ENCODE results near the gene DIP2B.
A peak's percentile ranks its signal among the peaks of the same experiment; 100 is the strongest.

The DIP2B gene

GRCh38 chr12:50614167-50614759 is 109.5 kb downstream of the DIP2B start:
- DNase-seq, result no peak

GRCh38 chr12:50615145-50615906 is 110.5 kb downstream of the DIP2B start:
- DNase-seq, result no peak

DNA sequence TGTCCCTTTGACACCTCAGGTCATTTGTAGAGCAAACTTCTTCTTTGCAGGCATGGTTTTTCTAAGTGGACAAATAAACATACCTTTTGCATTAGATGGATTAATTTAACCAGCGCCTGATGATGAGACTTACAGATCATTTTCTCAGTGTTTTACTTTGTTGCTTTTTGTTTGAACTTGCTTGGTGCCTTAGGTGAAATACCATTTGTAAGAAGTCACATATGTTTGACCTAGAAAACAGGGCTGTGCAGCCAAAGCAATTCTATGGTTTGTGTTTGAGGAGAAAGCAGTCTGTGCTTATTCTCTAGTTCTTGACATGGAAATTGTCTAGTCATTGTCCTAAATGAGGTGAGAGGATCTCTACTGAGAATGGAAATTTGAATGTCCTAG is 111.1 kb downstream of the DIP2B start:
- DNase-seq, result no peak

DNA sequence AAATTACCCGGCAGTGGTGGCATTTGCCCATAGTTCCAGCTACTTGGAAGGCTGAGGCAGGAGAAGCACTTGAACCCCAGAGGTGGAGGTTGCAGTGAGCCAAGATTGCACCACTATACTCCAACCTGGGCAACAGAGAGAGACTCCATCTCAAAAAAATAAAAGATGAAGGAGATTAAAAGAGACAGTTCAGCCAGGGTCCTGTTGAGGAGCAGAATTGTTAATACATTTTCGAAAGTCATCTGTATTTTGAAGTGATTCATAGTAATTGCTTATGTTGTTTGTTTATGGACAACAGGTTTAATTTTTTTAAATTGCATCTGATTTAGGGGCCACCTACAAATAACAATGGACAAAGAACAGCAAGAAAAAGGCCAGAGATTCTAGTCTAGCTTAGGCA is 112.9 kb downstream of the DIP2B start:
- no peak for DNase-seq

DNA sequence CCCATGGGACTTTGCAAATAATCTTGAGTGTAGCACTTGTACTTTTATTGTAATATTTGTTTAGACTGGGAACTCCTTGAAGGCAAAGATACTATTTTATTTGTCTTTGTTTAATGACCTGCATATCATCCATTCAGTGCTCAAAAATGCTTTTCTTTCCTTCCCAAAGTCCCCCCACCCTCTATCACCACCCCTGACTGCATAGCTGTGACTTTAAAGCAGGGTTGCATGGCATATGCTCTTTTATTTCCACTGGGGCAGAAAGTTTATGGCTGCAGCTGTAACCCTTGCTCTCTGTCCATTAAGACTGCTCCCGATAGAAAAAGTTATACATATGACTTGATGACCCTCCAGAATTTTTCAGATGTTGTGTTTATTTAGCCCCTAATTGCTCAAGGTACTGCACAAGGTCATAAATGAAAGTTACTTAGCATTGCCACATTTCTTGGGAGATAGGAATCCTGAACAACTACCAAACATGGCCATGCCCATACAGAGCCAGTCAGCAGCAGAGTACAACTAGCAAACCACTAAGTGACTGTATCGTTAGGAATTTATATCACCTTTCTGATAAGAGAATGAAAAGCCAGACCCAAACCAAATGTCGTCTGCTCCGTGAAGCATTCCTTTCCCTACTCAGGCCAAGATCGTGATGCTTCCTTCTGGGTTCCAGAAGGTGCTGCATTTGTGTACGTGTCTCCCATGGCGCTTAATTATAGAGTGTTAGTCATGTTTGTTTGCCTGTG is 114.3 kb downstream of the DIP2B start:
- no peak for DNase-seq

GRCh38 chr12:50619610-50619958 is 114.8 kb downstream of the DIP2B start:
- no peak for DNase-seq

DNA sequence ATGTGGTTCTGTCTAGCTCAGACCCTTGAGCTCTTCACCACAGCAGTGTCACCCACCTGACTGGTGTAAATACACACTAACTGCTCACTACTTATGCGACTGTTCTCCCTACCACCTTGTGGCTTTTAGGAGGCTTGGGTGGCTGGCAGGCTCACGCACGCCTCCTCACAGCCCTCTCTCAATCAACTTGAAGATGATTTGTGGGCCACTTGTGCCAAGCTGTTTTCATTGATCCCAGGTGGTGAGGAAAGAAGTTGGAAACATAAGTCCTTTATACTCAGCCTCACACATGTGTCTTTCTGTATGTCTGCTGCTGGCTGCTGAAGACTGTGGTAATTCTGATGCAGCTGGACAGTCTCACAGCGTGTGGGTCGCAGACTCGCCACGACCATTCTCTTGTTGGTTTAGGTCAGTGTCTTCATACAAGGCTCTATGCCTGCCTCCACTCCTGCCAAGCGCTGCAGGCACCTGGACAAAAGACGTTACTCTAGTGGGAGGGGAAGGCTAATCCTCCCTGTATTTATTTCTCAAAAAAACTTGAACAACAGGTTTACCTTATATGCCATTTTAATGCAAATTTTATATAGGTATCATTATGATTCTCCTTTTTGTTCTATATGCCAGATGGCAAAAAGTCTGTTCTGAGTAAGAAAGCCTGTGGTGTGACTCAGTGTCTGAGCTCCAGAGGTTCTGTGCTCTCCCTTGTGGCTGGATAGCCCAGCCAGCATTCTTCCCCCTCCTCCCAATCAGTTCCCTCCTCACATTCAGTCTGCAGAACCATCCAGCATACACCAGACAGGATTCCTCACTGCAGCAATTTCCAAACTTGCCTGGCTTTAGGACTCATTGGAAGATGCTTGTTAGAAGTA is 115.6 kb downstream of the DIP2B start:
- peak; percentile 39 for DNase-seq

DNA sequence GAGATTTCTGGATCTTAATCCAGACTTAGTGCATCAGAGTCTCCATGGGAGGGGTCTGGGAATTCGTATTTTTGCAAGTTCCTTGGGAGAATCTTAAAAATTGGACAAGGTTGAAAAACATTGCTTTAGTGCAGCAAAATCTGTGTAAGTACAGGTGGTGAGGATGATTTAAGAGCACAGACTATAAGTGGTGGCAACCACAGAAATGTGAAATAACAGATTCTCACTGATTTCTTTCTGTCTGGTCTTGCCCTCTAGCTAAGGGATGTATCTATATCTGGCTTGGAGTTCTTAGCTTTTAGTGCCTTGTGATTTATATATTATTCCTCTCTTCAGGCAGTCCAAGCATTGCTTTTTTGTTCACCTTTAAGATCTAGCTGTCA is 116.2 kb downstream of the DIP2B start:
- DNase-seq, result no peak

DNA sequence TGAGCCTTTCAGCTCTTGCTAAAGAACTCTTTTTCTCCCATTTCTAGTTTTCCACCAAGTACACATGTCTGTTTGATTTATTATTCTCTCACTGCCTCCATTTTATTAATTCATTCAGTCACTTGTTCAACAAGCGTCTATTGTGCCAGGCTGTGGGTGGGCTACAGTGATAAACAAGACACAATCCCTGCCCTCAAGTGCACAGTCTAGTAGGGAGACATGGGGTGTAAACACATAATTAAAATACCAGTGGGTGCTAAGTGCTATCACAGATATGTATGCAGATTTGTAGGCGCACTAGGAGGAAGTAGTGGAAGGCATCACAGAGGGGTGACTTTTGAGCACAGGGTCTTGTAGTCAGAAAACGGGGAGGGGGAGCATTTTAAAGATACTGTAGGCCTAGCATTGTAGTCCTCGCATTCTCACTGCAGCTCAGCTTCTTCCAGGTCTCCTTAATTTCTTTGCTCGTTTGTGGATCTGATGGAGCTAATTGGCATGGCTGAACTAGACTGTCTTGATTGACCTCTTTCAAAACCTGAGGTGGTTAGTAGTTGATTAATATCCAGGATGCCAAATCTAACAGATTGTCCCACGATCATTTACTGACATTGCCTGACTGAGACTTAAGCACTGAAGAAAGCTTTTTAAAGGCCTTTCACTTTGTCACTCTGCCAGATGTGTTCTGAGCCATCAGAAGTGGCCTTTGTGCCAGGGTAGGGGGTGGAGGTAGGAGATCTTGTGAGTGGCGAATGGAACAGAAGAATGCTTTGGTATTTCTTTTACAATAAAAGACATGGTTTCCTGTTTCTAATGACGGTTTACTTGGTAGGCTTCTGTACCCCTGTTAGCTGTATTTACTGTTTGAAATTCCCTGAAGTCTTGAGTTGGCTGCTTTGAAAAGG is 116.9 kb downstream of the DIP2B start:
- no peak for DNase-seq

GRCh38 chr12:50625029-50625925 is 120.5 kb downstream of the DIP2B start:
- no peak for DNase-seq

- no peak for DNase-seq
These were observed 121.2 kb downstream of the DIP2B start for GRCh38 chr12:50626026-50626425.

DNA sequence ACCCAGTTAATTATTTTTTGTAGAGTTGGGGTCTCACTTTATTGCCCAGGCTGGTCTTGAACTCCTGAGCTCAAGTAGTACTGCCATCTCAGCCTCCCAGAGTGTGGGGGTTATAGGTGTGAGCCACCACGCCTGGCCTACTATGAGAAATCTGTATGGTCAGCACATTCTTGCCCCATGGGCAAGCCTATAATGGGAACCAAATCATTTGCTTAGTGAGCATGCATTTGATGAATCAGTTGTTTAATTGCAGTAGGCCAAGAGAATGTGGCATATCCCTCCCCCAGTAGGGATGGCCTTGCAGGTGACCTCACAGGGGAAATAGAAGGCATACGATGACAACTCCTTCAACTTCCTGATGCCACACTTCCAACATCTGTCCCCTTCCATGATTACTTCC is 122.7 kb downstream of the DIP2B start:
- DNase-seq, result no peak

GRCh38 chr12:50628394-50628793 is 123.6 kb downstream of the DIP2B start:
- DNase-seq, result no peak

GRCh38 chr12:50633955-50634354 is 129.2 kb downstream of the DIP2B start:
- DNase-seq, result no peak

GRCh38 chr12:50634379-50634778 is 129.6 kb downstream of the DIP2B start:
- no peak for DNase-seq

- DNase-seq, result no peak
These were observed 130.6 kb downstream of the DIP2B start for GRCh38 chr12:50635364-50635763.

DNA sequence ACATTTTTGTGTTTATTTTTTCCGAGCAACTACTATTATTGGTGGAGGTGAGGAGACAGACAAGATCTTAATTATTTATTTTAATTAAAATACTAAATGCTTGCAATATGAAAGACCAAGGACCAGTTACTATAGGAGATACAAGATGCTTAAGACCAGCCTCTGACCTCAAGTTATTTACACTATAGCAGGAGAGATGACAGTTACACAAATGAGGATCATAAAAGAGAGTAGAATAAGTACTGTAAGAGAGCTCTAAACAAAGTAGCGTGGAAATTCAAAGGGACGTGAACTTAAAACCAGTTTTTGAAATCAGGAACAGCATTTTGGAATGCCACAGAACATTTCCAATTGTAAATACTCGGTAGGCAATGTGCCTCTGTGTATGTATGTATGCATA is 131.1 kb downstream of the DIP2B start:
- DNase-seq, result no peak

GRCh38 chr12:50636505-50636904 is 131.7 kb downstream of the DIP2B start:
- no peak for DNase-seq

DNA sequence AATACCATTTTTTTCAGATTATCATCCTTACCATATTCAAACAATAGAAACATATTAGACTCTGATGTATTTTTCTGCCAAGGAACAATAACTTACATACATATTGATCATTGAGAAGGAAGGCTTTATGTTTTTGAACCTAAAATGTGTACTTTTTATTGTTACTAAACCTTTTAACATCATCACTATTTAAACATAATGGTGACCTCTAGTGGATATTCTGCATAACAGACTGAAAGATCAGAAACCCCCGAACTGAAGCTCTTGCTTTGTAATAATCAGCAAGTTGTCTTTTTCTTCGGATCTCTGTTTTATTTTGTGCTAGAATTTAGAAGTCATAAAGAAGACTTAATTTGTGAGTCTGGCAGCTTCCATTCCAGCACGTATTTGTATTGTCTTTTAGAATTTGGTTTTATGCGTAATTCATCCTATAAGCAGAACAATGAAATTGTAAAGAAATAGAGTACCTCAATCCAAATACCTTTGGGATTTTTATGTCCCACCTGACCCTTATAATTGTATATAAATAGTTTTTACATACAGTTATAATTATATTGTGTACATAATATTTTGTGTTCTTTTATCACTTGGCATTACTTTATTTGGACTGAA is 133.2 kb downstream of the DIP2B start:
- DNase-seq, result no peak

DNA sequence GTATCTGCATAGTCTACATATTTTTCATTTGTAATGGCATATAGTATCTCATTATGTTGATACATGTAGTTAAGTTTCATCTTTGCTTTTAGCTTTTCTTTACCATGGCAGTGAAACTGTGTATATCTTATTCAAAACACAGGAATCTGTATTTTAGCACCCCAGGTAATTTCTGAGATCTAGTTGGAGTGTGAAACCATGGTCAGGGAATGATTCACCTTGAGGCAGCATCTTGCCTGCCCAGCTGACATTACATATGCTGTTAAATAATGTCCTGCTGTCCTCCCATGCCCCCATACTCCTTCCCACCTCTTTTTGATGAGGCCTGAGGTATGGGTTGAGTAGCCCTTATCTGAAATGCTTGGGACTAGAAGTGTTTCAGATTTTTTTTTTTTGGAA is 133.7 kb downstream of the DIP2B start:
- DNase-seq, result no peak

DNA sequence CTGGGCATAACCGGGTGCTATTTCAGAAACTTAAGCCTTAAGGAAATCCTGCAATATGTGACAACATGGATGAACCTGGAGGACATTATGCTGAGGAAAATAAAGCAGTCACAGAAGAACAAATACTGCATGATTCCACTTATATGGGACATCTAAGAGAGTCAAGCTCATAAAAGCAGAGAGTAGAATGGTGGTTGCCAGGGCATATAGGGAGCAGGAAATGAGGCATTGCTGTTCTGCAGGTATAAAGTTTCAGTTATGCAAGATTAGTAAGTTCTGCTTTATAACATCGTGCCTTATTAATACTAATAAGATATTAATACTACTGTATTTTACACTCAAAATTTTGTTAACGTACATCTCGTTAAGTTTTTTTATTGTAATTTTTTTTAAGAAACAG is 134.9 kb downstream of the DIP2B start:
- DNase-seq, result no peak

All from NCI-H510A (cell line).